AG04450 (cell line): ENCODE measurements around the gene SLC41A3. TPM values are rescaled to one million over a fixed set of nuclear protein-coding genes. Genes with fewer than 3 reads are reported as not detected.

Experiments used
- CTCF ChIA-PET: fragments of 300-600, 350-600 bp; formaldehyde crosslinking; extraction: SDS; loops from one replicate; lab custom pipeline; 2022; ENCODE audit warnings: antibody characterized with exemption, inconsistent platforms; lab: Charles Lee
- POLR2A ChIA-PET: fragments of 350-600 bp; formaldehyde crosslinking; extraction: SDS; loops from one replicate; lab custom pipeline; 2021; ENCODE audit warnings: antibody characterized with exemption, inconsistent platforms; lab: Yijun Ruan, JAX
- DNase-seq: peaks from one replicate; pipeline ENCODE4 v3.0.0-alpha.2; 2011; ENCODE audit warnings: low read depth, low spot score
- H3K27ac ChIP-seq: one replicate; pipeline ENCODE4 v1.5.1; 2012; ENCODE audit warnings: low read depth, low read length, control low read depth
- H3K27me3 ChIP-seq: one replicate; pipeline ENCODE4 v1.6.0; 2012; ENCODE audit warnings: low read length; ENCODE audit not compliant: control insufficient read depth, insufficient read depth
- H3K4me3 ChIP-seq: 2 replicates; pipeline ENCODE4 v1.5.1; 2011; ENCODE audit warnings: mild to moderate bottlenecking, low read depth, low read length, control low read depth
- H3K9me3 ChIP-seq: 2 replicates; pipeline ENCODE4 v1.5.1; 2012; ENCODE audit warnings: low read length; ENCODE audit not compliant: control insufficient read depth, insufficient read depth
- polyA plus RNA-seq: library from polyadenylated mRNA; depleted of rRNA; stranded (reverse); fragments of >200 nt; gene quantifications from 2 replicates; pipeline ENCODE4 v1.2.3, GENCODE V29; 2011
- TF ChIP-seq, protein P1 (sequence below): IDR thresholded peaks from 2 replicates; pipeline ENCODE4 v1.5.1; 2011; ENCODE audit warnings: low read depth, low read length, control low read depth, inconsistent platforms

SLC41A3 gene
- polyA plus RNA-seq, 1 experiment, result 36.9 TPM

DNA sequence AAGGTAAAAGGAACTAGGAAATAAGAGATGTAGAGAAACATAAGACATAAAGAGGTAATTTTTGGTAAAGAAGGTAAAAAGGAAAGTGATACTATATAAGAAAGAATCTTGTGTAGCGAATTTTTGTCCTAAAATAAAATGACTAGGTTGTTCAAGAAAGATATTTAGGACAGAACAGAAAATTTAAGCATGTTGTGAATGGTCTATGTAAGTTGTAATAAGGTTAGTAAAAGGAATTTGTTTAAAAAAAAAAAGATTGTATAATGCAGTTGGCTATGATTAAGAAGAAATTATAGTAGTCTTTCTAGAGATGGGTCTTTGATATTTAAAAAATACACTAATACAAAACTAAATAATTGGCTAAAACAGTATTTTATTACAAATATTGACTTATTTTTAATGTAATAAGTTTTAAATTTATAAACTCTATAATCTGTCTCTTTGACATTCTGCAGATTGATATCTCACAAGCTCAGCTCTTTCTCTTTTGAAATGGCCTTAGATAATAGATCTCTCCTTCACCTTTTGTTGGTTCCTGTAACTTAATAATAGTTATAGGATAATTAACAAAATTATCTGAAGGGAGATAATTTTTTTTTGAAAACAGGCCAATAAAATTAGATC, 3.7 kb upstream of the SLC41A3 start:
- H3K9me3 ChIP-seq, result peaks cover 4% of the 10 kb centered on the region
- CTCF ChIA-PET, result no interaction called here
- TF ChIP-seq, protein P1, sequence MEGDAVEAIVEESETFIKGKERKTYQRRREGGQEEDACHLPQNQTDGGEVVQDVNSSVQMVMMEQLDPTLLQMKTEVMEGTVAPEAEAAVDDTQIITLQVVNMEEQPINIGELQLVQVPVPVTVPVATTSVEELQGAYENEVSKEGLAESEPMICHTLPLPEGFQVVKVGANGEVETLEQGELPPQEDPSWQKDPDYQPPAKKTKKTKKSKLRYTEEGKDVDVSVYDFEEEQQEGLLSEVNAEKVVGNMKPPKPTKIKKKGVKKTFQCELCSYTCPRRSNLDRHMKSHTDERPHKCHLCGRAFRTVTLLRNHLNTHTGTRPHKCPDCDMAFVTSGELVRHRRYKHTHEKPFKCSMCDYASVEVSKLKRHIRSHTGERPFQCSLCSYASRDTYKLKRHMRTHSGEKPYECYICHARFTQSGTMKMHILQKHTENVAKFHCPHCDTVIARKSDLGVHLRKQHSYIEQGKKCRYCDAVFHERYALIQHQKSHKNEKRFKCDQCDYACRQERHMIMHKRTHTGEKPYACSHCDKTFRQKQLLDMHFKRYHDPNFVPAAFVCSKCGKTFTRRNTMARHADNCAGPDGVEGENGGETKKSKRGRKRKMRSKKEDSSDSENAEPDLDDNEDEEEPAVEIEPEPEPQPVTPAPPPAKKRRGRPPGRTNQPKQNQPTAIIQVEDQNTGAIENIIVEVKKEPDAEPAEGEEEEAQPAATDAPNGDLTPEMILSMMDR, result no peak
- no peak overlapping the region for H3K27ac ChIP-seq
- no peak for DNase-seq
- H3K4me3 ChIP-seq, result no peak overlapping the region
- POLR2A ChIA-PET, result interaction anchor here (0.5 kb wide), 1 partner anchor 568 kb away, joined by 5 read pairs; the partner anchor contains the start of gene SNX4
- H3K27me3 ChIP-seq, result peaks cover 6% of the 10 kb centered on the region

DNA sequence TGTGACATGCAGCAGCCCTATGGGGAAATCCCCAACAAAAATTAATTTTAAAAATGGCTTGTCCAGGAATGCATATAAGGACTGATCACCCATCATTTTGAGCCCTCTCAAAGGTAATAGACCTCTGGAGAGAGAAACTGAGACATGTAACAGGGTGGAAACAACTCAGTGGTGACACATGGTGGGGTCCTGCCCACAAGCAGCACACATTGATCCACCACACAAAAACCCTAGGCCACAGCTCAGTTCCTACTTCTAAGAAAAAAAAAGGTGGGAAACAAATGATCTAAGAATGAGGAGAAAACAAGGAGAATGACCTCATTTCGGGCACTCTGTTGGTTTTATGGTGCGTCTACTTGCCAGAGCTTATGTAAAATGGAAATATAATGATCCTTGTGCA, 1.9 kb upstream of the SLC41A3 start:
- ChIA-PET CTCF (no interaction called here), POLR2A (no interaction called here)
- peaks cover 4% of the 10 kb centered on the region for H3K27me3 ChIP-seq
- no peak overlapping the region for H3K4me3 ChIP-seq
- H3K27ac ChIP-seq, result no peak overlapping the region
- TF ChIP-seq, protein P1, result no peak
- peaks cover 4% of the 10 kb centered on the region; the same call in 1 of the 2 replicates for H3K9me3 ChIP-seq
- DNase-seq, result no peak

DNA sequence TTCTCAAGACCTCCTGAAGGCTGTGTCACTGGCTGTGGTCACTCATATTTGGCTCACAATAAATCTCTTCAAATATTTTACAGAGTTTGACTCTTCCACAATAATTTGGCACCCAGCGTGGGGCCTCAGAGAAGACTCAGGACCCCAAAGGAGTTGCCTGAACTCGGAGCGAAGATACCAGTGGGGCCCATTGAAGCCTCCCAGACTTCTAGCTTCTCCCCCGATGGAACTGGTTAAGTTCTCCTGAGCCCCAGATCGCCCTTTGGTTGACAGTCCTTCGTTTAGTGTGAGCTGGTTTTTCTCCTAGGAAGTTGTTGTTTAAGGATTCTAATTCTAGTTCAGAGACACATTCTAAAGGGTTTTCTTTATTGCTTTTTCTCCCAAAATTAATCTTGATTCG, 1.4 kb upstream of the SLC41A3 start:
- Histone ChIP-seq H3K4me3 (no peak overlapping the region), H3K27ac (no peak overlapping the region), H3K27me3 (peaks cover 2% of the 10 kb centered on the region), H3K9me3 (peaks cover 4% of the 10 kb centered on the region; the same call in 1 of the 2 replicates)
- ChIA-PET POLR2A (no interaction called here), CTCF (no interaction called here)
- TF ChIP-seq, protein P1, result no peak
- no peak for DNase-seq

DNA sequence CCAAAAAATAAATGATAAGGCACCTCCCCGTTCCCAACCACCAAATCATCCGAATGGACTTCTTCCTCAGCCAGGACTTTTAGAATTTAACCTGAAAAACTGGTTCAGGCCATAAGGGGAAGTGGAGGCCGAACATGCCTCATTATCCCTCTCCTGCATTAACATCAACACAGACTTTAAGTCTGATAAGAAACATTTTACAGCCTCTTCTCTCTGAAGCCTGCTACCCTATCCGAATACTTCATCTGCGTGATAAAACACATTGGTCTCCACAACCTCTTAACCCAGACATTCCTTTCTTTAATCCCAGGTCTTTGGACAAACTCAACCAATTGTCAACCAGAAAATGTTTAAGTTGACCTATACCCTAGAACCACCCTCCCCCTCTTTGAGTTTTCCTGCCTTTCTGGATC, 850 bp upstream of the SLC41A3 start:
- H3K9me3 ChIP-seq, result peaks cover 4% of the 10 kb centered on the region; the same call in 1 of the 2 replicates
- TF ChIP-seq, protein P1, result no peak
- H3K27me3 ChIP-seq, result peaks cover 2% of the 10 kb centered on the region
- ChIA-PET CTCF (interaction anchor here (0.6 to 0.7 kb wide), 4 partner anchors 10 to 344 kb away, joined by 3 to 4 read pairs (median 4); no protein-coding TSS in a partner anchor), POLR2A (interaction anchor here (0.8 kb wide), 1 partner anchor 16 kb away, joined by 4 read pairs; no protein-coding TSS in a partner anchor)
- DNase-seq, result no peak
- no peak overlapping the region for H3K27ac ChIP-seq
- H3K4me3 ChIP-seq, result no peak overlapping the region; the same call in 1 of the 2 replicates

DNA sequence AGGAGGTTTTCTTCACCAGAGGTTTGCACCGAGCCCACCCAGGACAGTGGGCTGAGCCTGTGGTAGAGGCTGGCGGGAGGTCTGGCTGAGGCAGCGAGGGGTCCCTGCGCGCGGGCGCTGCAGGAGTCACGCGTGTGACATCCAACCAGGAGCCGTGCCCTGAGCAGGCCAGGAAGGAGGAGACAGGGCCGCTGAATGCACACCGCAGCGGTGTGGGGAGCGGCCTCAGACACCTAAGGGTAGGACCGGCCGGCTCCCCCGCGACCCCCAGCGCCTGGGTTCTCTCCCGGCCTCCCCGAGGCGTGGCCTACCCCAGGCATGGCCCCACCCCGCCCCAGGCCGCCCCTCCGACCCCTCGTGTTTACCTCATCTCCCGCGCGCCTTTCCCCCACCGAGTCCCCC, 412 bp downstream of the SLC41A3 start:
- Histone ChIP-seq H3K27ac (no peak overlapping the region), H3K4me3 (peak overlapping the region; percentile 69), H3K9me3 (peaks cover 4% of the 10 kb centered on the region; the same call in 1 of the 2 replicates), H3K27me3 (no peaks in the 10 kb centered on the region)
- TF ChIP-seq, protein P1, result no peak
- ChIA-PET POLR2A (interaction anchor here (0.6 kb wide), 2 partner anchors 220 to 350 kb away, joined by 3 to 5 read pairs; no protein-coding TSS in a partner anchor), CTCF (interaction anchor here (0.6 kb wide), 1 partner anchor 20 kb away, joined by 3 read pairs; no protein-coding TSS in a partner anchor)
- DNase-seq, result no peak
